Measurements from ENCODE around the gene TEX44.
A peak's percentile ranks its signal among the peaks of the same experiment; 100 is the strongest.

TEX44 gene

DNA sequence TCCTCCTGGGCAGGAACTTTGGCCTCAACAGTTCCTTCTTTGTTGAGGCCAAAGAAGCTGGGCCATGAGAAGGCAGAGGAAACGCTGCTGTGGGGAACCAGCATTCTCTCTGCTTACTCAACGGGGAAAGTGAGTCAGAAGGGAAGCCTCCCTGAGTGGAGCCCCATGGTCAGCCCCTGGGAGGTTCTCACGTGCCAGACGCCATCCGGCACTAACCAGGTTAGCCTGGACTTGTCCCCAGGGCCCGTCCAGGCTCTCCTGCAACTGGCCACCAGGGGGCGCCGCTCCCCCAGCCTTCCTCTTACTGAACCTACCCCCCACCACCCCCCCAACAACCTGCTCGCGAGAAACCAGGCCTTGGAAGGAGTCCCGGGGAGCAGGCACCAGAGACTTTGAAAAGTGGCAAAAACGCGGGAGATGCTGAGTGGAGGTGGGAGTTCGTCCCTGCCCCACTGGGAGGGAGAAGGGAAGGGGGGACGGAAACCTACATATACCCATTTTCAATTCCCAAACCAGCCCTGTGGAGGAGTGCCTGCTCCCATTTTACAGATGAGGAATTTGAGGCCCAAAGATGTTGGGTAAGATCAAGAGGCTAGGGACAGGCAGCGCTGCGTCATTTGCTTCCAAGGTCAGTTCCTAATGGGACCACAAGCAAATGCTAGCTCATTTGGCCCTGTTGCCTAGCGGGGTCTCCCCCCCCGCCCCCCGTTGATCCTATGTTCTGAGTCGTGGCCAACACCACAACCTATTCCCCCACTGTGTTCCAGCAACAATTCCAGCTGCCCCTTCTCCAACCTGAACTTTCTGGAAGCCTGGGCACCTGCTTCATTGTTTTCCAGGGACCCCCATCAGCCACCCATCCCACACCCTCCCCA, 20.0 kb downstream of the TEX44 start:
- in situ Hi-C loops (cut with MboI; ENCODE audit: low pct_unique_long_range_greater_than_20kb, low sequenced_read_pairs, unreplicated experiment): loop anchor here (10.0 kb wide), 1 partner anchor 102 kb away; no protein-coding TSS in a partner anchor
- TF ChIP-seq, protein P1, sequence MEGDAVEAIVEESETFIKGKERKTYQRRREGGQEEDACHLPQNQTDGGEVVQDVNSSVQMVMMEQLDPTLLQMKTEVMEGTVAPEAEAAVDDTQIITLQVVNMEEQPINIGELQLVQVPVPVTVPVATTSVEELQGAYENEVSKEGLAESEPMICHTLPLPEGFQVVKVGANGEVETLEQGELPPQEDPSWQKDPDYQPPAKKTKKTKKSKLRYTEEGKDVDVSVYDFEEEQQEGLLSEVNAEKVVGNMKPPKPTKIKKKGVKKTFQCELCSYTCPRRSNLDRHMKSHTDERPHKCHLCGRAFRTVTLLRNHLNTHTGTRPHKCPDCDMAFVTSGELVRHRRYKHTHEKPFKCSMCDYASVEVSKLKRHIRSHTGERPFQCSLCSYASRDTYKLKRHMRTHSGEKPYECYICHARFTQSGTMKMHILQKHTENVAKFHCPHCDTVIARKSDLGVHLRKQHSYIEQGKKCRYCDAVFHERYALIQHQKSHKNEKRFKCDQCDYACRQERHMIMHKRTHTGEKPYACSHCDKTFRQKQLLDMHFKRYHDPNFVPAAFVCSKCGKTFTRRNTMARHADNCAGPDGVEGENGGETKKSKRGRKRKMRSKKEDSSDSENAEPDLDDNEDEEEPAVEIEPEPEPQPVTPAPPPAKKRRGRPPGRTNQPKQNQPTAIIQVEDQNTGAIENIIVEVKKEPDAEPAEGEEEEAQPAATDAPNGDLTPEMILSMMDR (IDR thresholded peaks at IDR 0.05; ENCODE audit: extremely low read depth, insufficient read depth, missing control alignments): peak; percentile 85
- DNase-seq (ENCODE audit: low spot score): peak; percentile 93

- in situ Hi-C loops (cut with MboI; ENCODE audit: low pct_unique_long_range_greater_than_20kb, low sequenced_read_pairs, unreplicated experiment): loop anchor here (10.0 kb wide), 1 partner anchor 102 kb away; no protein-coding TSS in a partner anchor
- no peak for DNase-seq (ENCODE audit: low spot score)
- TF ChIP-seq, protein P1 (IDR thresholded peaks at IDR 0.05; ENCODE audit: extremely low read depth, insufficient read depth, missing control alignments): no peak
Observed at GRCh38 chr2:231613331-231613662, 20.6 kb downstream of the TEX44 start.

DNA sequence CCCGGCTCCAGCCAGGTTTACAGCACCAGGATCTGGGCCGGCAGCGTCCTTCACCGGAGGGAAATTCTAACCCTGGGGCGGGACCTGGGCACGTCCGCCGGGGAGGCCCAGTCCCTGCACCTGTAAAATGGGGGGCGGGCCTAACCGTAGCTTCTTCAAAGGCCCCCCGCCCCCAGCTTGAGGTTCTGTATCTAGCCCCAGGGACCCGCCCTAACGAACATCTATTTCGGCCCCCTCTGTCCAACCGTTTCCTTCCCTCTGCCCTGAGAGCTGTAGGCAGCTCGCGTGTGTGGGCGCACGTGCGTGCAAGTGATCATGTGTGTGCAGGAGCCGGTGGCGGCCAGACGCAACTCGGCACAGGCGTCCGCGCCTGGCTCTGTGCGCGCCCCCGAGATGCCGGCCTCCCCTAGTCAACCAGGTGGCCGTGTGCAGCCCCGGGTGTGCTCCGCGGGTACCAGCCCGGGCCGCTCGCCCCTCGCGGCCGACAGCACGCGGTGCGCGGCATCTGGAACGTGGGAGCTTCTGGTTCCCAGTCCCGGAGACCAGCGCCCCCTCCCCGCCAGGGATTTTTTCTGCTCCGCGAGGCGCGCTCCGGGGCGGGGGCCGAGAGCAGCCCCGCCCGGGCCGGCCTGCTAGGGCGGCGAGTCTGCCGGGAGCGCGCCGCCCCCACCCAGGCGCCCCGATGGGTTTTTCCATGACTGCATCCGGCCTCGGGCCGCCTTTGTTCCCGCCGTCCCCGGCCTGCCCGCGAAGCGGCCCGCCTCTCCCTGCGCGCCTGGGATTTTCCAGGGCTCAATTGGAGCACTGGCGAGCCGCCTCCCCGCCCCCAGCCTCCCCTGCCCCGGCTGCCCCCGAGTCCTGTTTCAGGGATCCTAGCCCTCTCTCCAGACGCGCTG, 21.2 kb downstream of the TEX44 start:
- peak; percentile 95 for DNase-seq (ENCODE audit: low spot score)
- TF ChIP-seq, protein P1 (IDR thresholded peaks at IDR 0.05; ENCODE audit: extremely low read depth, insufficient read depth, missing control alignments): peak; percentile 13
- in situ Hi-C loops (cut with MboI; ENCODE audit: low pct_unique_long_range_greater_than_20kb, low sequenced_read_pairs, unreplicated experiment): loop anchor here (10.0 kb wide), 1 partner anchor 101 kb away; no protein-coding TSS in a partner anchor

DNA sequence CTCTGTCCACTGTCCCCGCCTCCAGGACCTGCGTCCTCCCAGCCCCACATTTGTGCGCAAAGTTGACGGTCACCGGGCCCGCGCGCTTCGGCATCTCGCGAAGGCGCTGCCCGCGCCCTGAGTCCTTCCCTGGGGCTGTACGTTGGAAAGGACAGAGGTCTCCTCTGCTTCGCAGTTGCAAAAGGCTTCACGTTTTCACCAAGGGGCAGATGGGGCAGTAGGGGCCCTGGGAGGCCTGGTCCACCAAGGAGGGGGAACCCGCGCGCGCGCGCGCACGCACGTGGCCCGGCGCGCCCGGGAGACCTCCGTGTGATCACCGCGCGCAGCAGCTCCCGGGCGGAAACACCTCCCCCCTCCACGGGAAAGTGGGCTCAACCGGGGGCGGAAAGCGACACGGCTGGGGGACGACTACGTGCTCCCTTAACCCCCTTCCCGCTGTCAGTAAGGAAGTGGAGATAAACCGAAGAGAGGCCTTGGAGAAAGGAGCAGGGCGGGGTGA, 21.9 kb downstream of the TEX44 start:
- TF ChIP-seq, protein P1 (IDR thresholded peaks at IDR 0.05; ENCODE audit: extremely low read depth, insufficient read depth, missing control alignments): no peak
- DNase-seq (ENCODE audit: low spot score): peak; percentile 58
- in situ Hi-C loops (cut with MboI; ENCODE audit: low pct_unique_long_range_greater_than_20kb, low sequenced_read_pairs, unreplicated experiment): loop anchor here (5.0 to 10.0 kb wide), 2 partner anchors 48 to 100 kb away; no protein-coding TSS in a partner anchor

DNA sequence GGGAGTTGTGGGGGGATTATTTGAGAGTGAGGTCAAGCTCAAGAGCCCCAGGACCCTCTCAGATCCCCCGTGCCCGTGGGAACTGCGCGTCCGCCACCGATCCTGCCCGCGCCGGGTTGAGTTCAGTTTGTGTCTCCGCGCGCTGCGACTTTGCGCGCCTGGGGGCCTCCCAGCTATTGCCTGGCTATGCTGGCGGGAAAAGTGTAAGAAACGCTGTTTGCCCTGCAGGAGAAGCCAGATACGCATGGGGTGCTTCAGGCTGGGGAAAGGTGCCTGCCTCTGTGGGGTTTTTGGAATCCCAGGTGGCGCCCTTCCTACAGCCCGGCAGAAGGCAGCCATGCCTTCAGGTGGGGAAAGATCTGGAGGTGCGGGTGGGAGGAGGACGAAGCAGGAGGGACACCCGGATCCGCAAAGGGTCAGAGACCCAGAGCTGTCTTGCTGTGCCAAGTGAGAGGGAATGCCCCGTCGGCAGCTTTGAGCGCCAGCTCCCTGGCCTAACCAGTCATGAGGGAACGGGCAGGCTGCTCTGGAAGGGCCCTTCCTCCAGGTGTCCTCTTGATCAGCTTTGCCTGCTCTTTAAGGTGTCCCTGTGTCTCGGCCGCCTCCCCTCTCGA, 22.5 kb downstream of the TEX44 start:
- in situ Hi-C loops (cut with MboI; ENCODE audit: low pct_unique_long_range_greater_than_20kb, low sequenced_read_pairs, unreplicated experiment): loop anchor here (5.0 to 10.0 kb wide), 2 partner anchors 47 to 100 kb away; no protein-coding TSS in a partner anchor
- DNase-seq (ENCODE audit: low spot score): no peak
- TF ChIP-seq, protein P1 (IDR thresholded peaks at IDR 0.05; ENCODE audit: extremely low read depth, insufficient read depth, missing control alignments): no peak

- DNase-seq (ENCODE audit: low spot score): no peak
- in situ Hi-C loops (cut with MboI; ENCODE audit: low pct_unique_long_range_greater_than_20kb, low sequenced_read_pairs, unreplicated experiment): loop anchor here (5.0 to 10.0 kb wide), 2 partner anchors 46 to 99 kb away; no protein-coding TSS in a partner anchor
- TF ChIP-seq, protein P1 (IDR thresholded peaks at IDR 0.05; ENCODE audit: extremely low read depth, insufficient read depth, missing control alignments): no peak
Observed at GRCh38 chr2:231616296-231616695, 23.6 kb downstream of the TEX44 start.
